ENCODE data around the gene CR2. TPM values are rescaled to one million over a fixed set of nuclear protein-coding genes. Genes with fewer than 3 reads are reported as not detected.

The CR2 gene
- total RNA-seq, 4 donors from 2014 or later, result not detected

DNA sequence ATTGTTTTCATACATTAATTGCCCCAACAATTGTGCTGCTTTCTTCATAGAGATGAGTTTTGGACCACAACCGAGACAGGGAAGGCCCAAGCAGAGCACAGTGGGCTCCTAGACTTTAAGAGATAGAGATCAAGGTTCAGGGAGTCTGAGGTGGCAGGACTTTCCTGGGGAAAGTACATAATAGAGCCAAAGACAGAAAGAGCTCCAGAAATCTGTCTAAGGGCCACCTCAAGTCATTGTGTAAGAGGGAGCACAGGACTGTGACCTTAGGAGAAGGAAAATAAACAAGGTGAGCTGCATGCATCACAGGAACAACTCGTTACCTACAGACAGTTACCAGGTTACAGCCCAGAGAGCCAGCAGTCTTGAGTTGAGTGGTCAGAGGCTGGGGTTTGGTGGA lies 41.3 kb upstream of the CR2 start:
- no peaks in the 10 kb centered on the region for H3K9me3 ChIP-seq

GRCh38 chr1:207414606-207415108 lies 39.5 kb upstream of the CR2 start:
- TF ChIP-seq CTCF (IDR thresholded peaks at IDR 0.05), result no peak
- 65 to 71% methylated on average over 4 of the region's 4 CpGs for WGBS, 2 donors
- no peaks in the 10 kb centered on the region for H3K4me1 ChIP-seq
- H3K27ac ChIP-seq, result no peak overlapping the region
- H3K4me3 ChIP-seq, result no peak overlapping the region
- intact Hi-C loops (cut with DNase I), result no loop called here
- no peaks in the 10 kb centered on the region for H3K27me3 ChIP-seq
- H3K9me3 ChIP-seq, result no peaks in the 10 kb centered on the region
- no peaks in the 10 kb centered on the region for H3K36me3 ChIP-seq
- DNase-seq, result no peak

More for the DNA sequence above, 41.3 kb upstream of the CR2 start:
- H3K36me3 ChIP-seq, result no peaks in the 10 kb centered on the region
- no peak for DNase-seq
- H3K4me1 ChIP-seq, result no peaks in the 10 kb centered on the region
- no peak overlapping the region for H3K4me3 ChIP-seq
- no peak overlapping the region for H3K27ac ChIP-seq
- TF ChIP-seq CTCF (IDR thresholded peaks at IDR 0.05) (no peak), POLR2A (IDR thresholded peaks at IDR 0.05) (no peak)
- H3K27me3 ChIP-seq, result peaks cover 0 to 7% (median 0%) of the 10 kb centered on the region in 4 donors
- WGBS, 2 donors, result 65 to 91% methylated on average over 2 of the region's 2 CpGs
- intact Hi-C loops (cut with DNase I), result no loop called here

DNA sequence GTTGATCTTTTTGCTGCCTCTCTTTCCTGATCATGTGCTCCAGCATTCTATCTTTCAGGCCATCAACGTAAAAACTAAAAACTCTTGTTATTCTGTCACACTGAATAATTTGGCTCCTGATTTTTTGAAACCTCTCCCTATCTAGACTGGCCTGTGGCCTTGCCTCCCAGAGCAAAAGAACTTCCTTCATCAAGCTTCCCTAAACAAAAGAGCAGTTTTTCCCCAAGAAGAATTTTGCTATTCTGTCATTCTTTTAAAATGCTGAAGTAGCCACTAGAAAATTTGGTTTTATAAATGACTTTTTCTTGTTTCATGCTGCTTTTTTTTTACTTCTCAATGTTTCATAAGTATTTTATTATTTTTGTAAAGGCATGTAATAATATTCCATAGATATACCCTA lies 37.1 kb upstream of the CR2 start:
- Histone ChIP-seq H3K27ac (no peak overlapping the region), H3K36me3 (no peaks in the 10 kb centered on the region), H3K27me3 (peaks cover 0 to 2% (median 0%) of the 10 kb centered on the region in 4 donors), H3K9me3 (no peaks in the 10 kb centered on the region), H3K4me3 (no peak overlapping the region), H3K4me1 (no peaks in the 10 kb centered on the region)
- intact Hi-C loops (cut with DNase I), result no loop called here
- no peak for DNase-seq
- no peak for TF ChIP-seq CTCF (IDR thresholded peaks at IDR 0.05)
- WGBS, 2 donors, result 74 to 77% methylated on average over 1 of the region's 1 CpG

GRCh38 chr1:207418351-207418750 lies 35.8 kb upstream of the CR2 start:
- Histone ChIP-seq H3K36me3 (no peaks in the 10 kb centered on the region), H3K27me3 (peaks cover 0 to 14% (median 0%) of the 10 kb centered on the region in 4 donors), H3K9me3 (no peaks in the 10 kb centered on the region), H3K4me1 (no peaks in the 10 kb centered on the region), H3K27ac (no peak overlapping the region), H3K4me3 (no peak overlapping the region)
- no peak for TF ChIP-seq CTCF (IDR thresholded peaks at IDR 0.05)
- TF ChIP-seq POLR2A (IDR thresholded peaks at IDR 0.05), result no peak
- no peak for DNase-seq
- intact Hi-C loops (cut with DNase I), result no loop called here
- WGBS, 2 donors, result 54 to 68% methylated on average over 1 of the region's 1 CpG

DNA sequence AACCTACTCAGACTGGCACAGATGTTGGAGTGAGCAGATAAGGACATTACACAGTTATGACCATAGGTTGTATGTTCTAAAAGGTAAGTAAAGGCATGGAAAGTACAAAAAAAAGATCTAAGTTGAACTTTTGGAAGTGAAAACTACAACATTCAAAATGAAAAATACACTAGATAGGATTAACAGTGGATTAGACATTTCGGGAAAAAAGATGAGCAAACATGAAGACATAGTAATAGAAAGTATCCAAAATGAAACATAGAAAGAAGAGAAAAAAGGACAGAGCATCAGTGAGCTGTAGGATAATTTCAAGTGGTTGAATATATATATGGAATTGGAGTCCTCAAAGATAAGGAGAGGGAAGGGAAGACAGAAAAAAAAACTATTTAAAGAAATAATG lies 34.0 kb upstream of the CR2 start:
- no peak for DNase-seq
- H3K36me3 ChIP-seq, result no peaks in the 10 kb centered on the region
- WGBS, 2 donors, result 79 to 82% methylated on average over 1 of the region's 1 CpG
- intact Hi-C loops (cut with DNase I), result no loop called here
- no peaks in the 10 kb centered on the region for H3K9me3 ChIP-seq
- H3K27ac ChIP-seq, result no peak overlapping the region
- TF ChIP-seq CTCF (IDR thresholded peaks at IDR 0.05) (no peak), POLR2A (IDR thresholded peaks at IDR 0.05) (no peak)
- H3K27me3 ChIP-seq, result peaks cover 0 to 26% (median 0%) of the 10 kb centered on the region in 4 donors
- H3K4me3 ChIP-seq, result no peak overlapping the region
- H3K4me1 ChIP-seq, result no peaks in the 10 kb centered on the region
